Astrocyte (in vitro differentiated cells and primary cell): ENCODE results near the gene CPLX1. TPM values are rescaled to one million over a fixed set of nuclear protein-coding genes. Genes with fewer than 3 reads are reported as not detected.
A peak's percentile ranks its signal among the peaks of the same experiment; 100 is the strongest.

Source experiments
- DNase-seq: peaks from one replicate; pipeline ENCODE4 v3.0.0-alpha.2; 2010; ENCODE audit warnings: low read depth
- FAIRE-seq: peaks from 2 replicates; lab custom pipeline; 2011; peaks lifted over from hg19 to GRCh38; lab: Jason Lieb, UNC
- H2AFZ ChIP-seq: 2 replicates; pipeline ENCODE4 v1.6.0; 2012; ENCODE audit warnings: low read depth, low read length, inconsistent platforms
- H3K27ac ChIP-seq: 2 replicates; pipeline ENCODE4 v1.5.1; 2011; ENCODE audit warnings: low read depth, low read length, inconsistent platforms
- H3K27me3 ChIP-seq: 2 replicates; pipeline ENCODE4 v1.6.0; 2011; ENCODE audit warnings: low read length, inconsistent platforms; ENCODE audit not compliant: insufficient read depth
- H3K36me3 ChIP-seq: 2 replicates; pipeline ENCODE4 v1.5.1; 2011; ENCODE audit warnings: low read length, inconsistent platforms; ENCODE audit not compliant: insufficient read depth
- H3K4me1 ChIP-seq: 2 replicates; pipeline ENCODE4 v1.5.1; 2011; ENCODE audit warnings: low read length, inconsistent platforms; ENCODE audit not compliant: insufficient read depth
- H3K4me2 ChIP-seq: 2 replicates; pipeline ENCODE4 v1.6.0; 2012; ENCODE audit warnings: low read length, inconsistent platforms
- H3K4me3 ChIP-seq: 2 replicates; pipeline ENCODE4 v1.5.1; 2011; ENCODE audit warnings: low read depth, mild to moderate bottlenecking, low read length, inconsistent platforms; ENCODE audit not compliant: insufficient read depth
- H3K79me2 ChIP-seq: 2 replicates; pipeline ENCODE4 v1.6.0; 2012; ENCODE audit warnings: mild to moderate bottlenecking, low read length, inconsistent platforms; ENCODE audit not compliant: insufficient read depth
- H3K9ac ChIP-seq: 2 replicates; pipeline ENCODE4 v1.6.0; 2012; ENCODE audit warnings: mild to moderate bottlenecking, low read length, inconsistent platforms
- H3K9me3 ChIP-seq: 2 replicates; pipeline ENCODE4 v1.5.1; 2012; ENCODE audit warnings: low read depth, mild to moderate bottlenecking, low read length, inconsistent platforms; ENCODE audit not compliant: insufficient read depth
- H4K20me1 ChIP-seq: 2 replicates; pipeline ENCODE4 v1.6.0; 2012; ENCODE audit warnings: low read length, inconsistent platforms; ENCODE audit not compliant: insufficient read depth
- H3K27ac Mint-ChIP-seq: one replicate; pipeline ENCODE4 v1.8.0; 2021; ENCODE audit warnings: mild to moderate bottlenecking, mixed read lengths; ENCODE audit not compliant: unreplicated experiment
- H3K27me3 Mint-ChIP-seq: one replicate; pipeline ENCODE4 v1.8.0; 2021; ENCODE audit warnings: low read depth, mixed read lengths; ENCODE audit not compliant: unreplicated experiment
- H3K36me3 Mint-ChIP-seq: one replicate; pipeline ENCODE4 v1.8.0; 2021; ENCODE audit warnings: low read depth, mixed read lengths; ENCODE audit not compliant: unreplicated experiment
- H3K4me1 Mint-ChIP-seq: one replicate; pipeline ENCODE4 v1.8.0; 2021; ENCODE audit warnings: low read depth, mixed read lengths; ENCODE audit not compliant: unreplicated experiment
- H3K4me3 Mint-ChIP-seq: one replicate; pipeline ENCODE4 v1.8.0; 2021; ENCODE audit warnings: mild to moderate bottlenecking, moderate library complexity, mixed read lengths; ENCODE audit not compliant: unreplicated experiment
- H3K9me3 Mint-ChIP-seq: one replicate; pipeline ENCODE4 v1.8.0; 2021; ENCODE audit warnings: mild to moderate bottlenecking, mixed read lengths; ENCODE audit not compliant: unreplicated experiment
- EZH2 ChIP-seq: IDR thresholded peaks from 2 replicates; pipeline ENCODE4 v1.6.1; 2012; ENCODE audit warnings: mild to moderate bottlenecking, low read length, inconsistent platforms; ENCODE audit not compliant: insufficient read depth
- total RNA-seq: library from RNA; stranded (reverse); gene quantifications from 2 replicates; pipeline ENCODE4 v1.2.1, GENCODE V29; 2021
- TF ChIP-seq, protein P1 (sequence below): IDR thresholded peaks from 2 replicates; pipeline ENCODE4 v1.5.1; 2011; ENCODE audit warnings: low read depth, mild to moderate bottlenecking, inconsistent platforms, low read length, moderate library complexity; ENCODE audit not compliant: insufficient read depth

Gene CPLX1
- total RNA-seq, 1 donor from 2014 or later, result 1.9 TPM

GRCh38 chr4:832536-832935 is 6.6 kb upstream of the CPLX1 start:
- no peak overlapping the region for H3K27ac Mint-ChIP-seq
- peaks cover 17% of the 10 kb centered on the region for H3K27me3 ChIP-seq
- TF ChIP-seq, protein P1, sequence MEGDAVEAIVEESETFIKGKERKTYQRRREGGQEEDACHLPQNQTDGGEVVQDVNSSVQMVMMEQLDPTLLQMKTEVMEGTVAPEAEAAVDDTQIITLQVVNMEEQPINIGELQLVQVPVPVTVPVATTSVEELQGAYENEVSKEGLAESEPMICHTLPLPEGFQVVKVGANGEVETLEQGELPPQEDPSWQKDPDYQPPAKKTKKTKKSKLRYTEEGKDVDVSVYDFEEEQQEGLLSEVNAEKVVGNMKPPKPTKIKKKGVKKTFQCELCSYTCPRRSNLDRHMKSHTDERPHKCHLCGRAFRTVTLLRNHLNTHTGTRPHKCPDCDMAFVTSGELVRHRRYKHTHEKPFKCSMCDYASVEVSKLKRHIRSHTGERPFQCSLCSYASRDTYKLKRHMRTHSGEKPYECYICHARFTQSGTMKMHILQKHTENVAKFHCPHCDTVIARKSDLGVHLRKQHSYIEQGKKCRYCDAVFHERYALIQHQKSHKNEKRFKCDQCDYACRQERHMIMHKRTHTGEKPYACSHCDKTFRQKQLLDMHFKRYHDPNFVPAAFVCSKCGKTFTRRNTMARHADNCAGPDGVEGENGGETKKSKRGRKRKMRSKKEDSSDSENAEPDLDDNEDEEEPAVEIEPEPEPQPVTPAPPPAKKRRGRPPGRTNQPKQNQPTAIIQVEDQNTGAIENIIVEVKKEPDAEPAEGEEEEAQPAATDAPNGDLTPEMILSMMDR, result no peak
- no peak for TF ChIP-seq EZH2
- no peak overlapping the region for H2AFZ ChIP-seq
- H4K20me1 ChIP-seq, result peaks cover 9% of the 10 kb centered on the region
- H3K4me3 ChIP-seq, result no peak overlapping the region
- H3K4me3 Mint-ChIP-seq, result no peak overlapping the region
- peaks cover 2% of the 10 kb centered on the region for H3K4me1 Mint-ChIP-seq
- peaks cover 28% of the 10 kb centered on the region for H3K27me3 Mint-ChIP-seq
- peaks cover 6% of the 10 kb centered on the region for H3K36me3 Mint-ChIP-seq
- H3K36me3 ChIP-seq, result no peaks in the 10 kb centered on the region
- peaks cover 2% of the 10 kb centered on the region for H3K9me3 Mint-ChIP-seq
- no peak overlapping the region for H3K4me2 ChIP-seq
- H3K27ac ChIP-seq, result no peak overlapping the region
- no peaks in the 10 kb centered on the region for H3K79me2 ChIP-seq
- no peak for FAIRE-seq
- no peaks in the 10 kb centered on the region for H3K4me1 ChIP-seq
- peaks cover 5% of the 10 kb centered on the region for H3K9me3 ChIP-seq
- no peak overlapping the region for H3K9ac ChIP-seq
- DNase-seq, result no peak

DNA sequence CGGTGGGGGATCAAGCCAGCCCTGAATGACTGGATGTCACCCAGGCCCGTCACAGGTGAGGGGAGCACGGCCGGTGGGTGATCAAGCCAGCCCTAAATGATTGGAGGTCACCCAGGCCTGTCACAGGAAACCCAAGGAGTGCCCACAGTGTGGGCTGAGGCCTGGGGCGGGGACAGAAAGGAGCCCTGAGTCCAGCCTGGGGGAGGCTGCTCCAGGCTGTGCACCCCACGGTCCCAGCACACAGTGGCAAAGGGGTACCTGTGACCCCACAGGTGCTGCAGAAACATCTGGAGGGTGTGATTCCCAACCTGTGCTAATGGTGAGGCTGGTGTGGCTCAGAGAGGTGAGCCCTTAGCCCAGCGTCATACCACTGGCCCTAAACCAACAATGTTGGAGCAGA is 6.2 kb upstream of the CPLX1 start:
- no peak for DNase-seq
- Histone ChIP-seq H3K27ac (no peak overlapping the region), H3K4me1 (no peaks in the 10 kb centered on the region), H3K36me3 (no peaks in the 10 kb centered on the region), H3K4me3 (no peak overlapping the region), H2AFZ (no peak overlapping the region), H3K27me3 (peaks cover 19% of the 10 kb centered on the region), H3K79me2 (no peaks in the 10 kb centered on the region), H3K9me3 (peaks cover under 1% of the 10 kb centered on the region), H3K9ac (no peak overlapping the region), H4K20me1 (peaks cover 9% of the 10 kb centered on the region), H3K4me2 (no peak overlapping the region)
- Mint-ChIP-seq H3K9me3 (no peaks in the 10 kb centered on the region), H3K27ac (no peak overlapping the region), H3K4me1 (peaks cover 2% of the 10 kb centered on the region), H3K27me3 (peaks cover 29% of the 10 kb centered on the region), H3K4me3 (no peak overlapping the region), H3K36me3 (peaks cover 4% of the 10 kb centered on the region)
- no peak for TF ChIP-seq EZH2
- TF ChIP-seq, protein P1, result no peak
- FAIRE-seq, result no peak

DNA sequence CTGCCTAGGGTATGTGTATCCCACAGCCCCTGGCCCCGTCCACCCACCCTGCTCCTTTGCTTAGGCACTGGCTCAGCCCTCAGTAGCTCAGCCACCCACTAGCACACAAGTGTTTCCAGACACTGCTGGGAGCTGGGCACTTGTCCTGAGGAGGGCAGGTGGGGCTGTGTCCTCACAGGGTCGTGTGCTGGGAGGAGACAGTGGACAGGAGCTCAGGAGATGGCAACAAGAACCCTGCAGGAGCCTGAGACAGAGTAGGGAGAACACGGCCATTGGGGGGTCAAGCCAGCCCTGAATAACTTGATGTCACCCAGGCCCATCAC is 5.5 kb upstream of the CPLX1 start:
- H4K20me1 ChIP-seq, result peaks cover 9% of the 10 kb centered on the region
- no peak overlapping the region for H2AFZ ChIP-seq
- DNase-seq (no peak), FAIRE-seq (no peak)
- no peaks in the 10 kb centered on the region for H3K79me2 ChIP-seq
- H3K4me3 ChIP-seq, result no peak overlapping the region
- H3K4me1 ChIP-seq, result no peaks in the 10 kb centered on the region
- no peak overlapping the region for H3K27ac ChIP-seq
- no peak overlapping the region for H3K9ac ChIP-seq
- no peaks in the 10 kb centered on the region for H3K9me3 ChIP-seq
- H3K4me3 Mint-ChIP-seq, result no peak overlapping the region
- TF ChIP-seq EZH2, result no peak
- TF ChIP-seq, protein P1, result no peak
- no peaks in the 10 kb centered on the region for H3K36me3 ChIP-seq
- H3K27me3 ChIP-seq, result peaks cover 19% of the 10 kb centered on the region
- peaks cover 29% of the 10 kb centered on the region for H3K27me3 Mint-ChIP-seq
- no peak overlapping the region for H3K4me2 ChIP-seq
- H3K27ac Mint-ChIP-seq, result peak overlapping the region; percentile 81
- peaks cover 4% of the 10 kb centered on the region for H3K36me3 Mint-ChIP-seq
- peaks cover 2% of the 10 kb centered on the region for H3K4me1 Mint-ChIP-seq
- no peaks in the 10 kb centered on the region for H3K9me3 Mint-ChIP-seq
